DND-41 (cell line): ENCODE results near the gene BNC2.

ENCODE experiments used
- EZH2 ChIP-seq: IDR thresholded peaks from 3 replicates; pipeline ENCODE4 v1.6.1; 2012; ENCODE audit warnings: borderline replicate concordance, low read depth, mild to moderate bottlenecking, moderate library complexity, low read length, inconsistent platforms; ENCODE audit not compliant: severe bottlenecking
- TF ChIP-seq, protein P1 (sequence below): IDR thresholded peaks from 2 replicates; pipeline ENCODE4 v1.5.1; 2012; ENCODE audit warnings: borderline replicate concordance, low read length, moderate library complexity, mild to moderate bottlenecking; ENCODE audit not compliant: poor library complexity, severe bottlenecking; ENCODE audit errors: extremely low read depth

DNA sequence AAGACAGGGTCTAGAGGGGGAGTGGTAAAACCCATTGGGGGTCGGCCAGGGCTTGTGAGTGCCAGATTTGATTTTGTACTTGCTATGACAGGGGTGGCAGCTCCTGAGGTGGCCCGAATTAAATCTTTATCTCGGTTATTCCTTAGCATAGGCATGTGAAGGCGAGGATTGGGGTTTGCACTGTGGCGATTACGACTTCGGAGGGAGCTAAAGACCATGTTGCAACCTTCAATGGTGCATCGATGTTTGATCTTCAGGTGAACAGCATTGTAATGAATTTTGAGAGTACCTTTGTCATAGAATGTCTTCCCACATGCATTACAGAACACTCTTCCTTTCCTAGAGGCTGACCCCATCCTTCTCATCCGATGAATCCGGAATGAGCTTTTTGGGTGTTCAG, 433.9 kb downstream of the BNC2 start:
- TF ChIP-seq, protein P1, sequence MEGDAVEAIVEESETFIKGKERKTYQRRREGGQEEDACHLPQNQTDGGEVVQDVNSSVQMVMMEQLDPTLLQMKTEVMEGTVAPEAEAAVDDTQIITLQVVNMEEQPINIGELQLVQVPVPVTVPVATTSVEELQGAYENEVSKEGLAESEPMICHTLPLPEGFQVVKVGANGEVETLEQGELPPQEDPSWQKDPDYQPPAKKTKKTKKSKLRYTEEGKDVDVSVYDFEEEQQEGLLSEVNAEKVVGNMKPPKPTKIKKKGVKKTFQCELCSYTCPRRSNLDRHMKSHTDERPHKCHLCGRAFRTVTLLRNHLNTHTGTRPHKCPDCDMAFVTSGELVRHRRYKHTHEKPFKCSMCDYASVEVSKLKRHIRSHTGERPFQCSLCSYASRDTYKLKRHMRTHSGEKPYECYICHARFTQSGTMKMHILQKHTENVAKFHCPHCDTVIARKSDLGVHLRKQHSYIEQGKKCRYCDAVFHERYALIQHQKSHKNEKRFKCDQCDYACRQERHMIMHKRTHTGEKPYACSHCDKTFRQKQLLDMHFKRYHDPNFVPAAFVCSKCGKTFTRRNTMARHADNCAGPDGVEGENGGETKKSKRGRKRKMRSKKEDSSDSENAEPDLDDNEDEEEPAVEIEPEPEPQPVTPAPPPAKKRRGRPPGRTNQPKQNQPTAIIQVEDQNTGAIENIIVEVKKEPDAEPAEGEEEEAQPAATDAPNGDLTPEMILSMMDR, result no peak
- no peak for TF ChIP-seq EZH2
